ENCODE measurements around the gene ACOX1. TPM values are rescaled to one million over a fixed set of nuclear protein-coding genes. Genes with fewer than 3 reads are reported as not detected.

The ACOX1 gene
- total and polyA plus RNA-seq, 2 of the 13 experiments (the other 11 are each of a cell fraction or from before 2014, with no cell fraction given), result 86.4 to 120 TPM

GRCh38 chr17:75979705-75980187, 780 bp upstream of the ACOX1 start (continued):
- TF ChIP-seq PRDM4 (CRISPR knock-in tag; IDR thresholded peaks at IDR 0.05; ENCODE audit: borderline replicate concordance) (peak; percentile 21; the same call in 1 of the 2 replicates), ZFP62 (CRISPR knock-in tag; IDR thresholded peaks at IDR 0.05) (no peak), ZBTB1 (CRISPR knock-in tag; IDR thresholded peaks at IDR 0.05; ENCODE audit: borderline replicate concordance) (no peak), CBFB (CRISPR knock-in tag; IDR thresholded peaks at IDR 0.05) (no peak), TRAFD1 (CRISPR knock-in tag; IDR thresholded peaks at IDR 0.05; ENCODE audit: borderline replicate concordance) (0 out of 2 replicates have a peak, but pooled peaks have one; percentile 16), THYN1 (CRISPR knock-in tag; IDR thresholded peaks at IDR 0.05; ENCODE audit: borderline replicate concordance, low read depth) (no peak), E2F1 (CRISPR knock-in tag; IDR thresholded peaks at IDR 0.05) (no peak), RELA (CRISPR knock-in tag; IDR thresholded peaks at IDR 0.05) (0 out of 2 replicates have a peak, but pooled peaks have one; percentile 13), BRF2 (CRISPR knock-in tag; IDR thresholded peaks at IDR 0.05) (no peak), CERS6 (CRISPR knock-in tag; IDR thresholded peaks at IDR 0.05) (no peak), SMC3 (IDR thresholded peaks at IDR 0.05; ENCODE audit: low read length) (no peak), MTF1 (CRISPR knock-in tag; IDR thresholded peaks at IDR 0.05) (no peak), KDM4B (CRISPR knock-in tag; IDR thresholded peaks at IDR 0.05) (no peak), ZNF205 (CRISPR knock-in tag; IDR thresholded peaks at IDR 0.05) (no peak), PPARG (CRISPR knock-in tag; conservative IDR thresholded peaks at IDR 0.05) (no peak), ZNF34 (CRISPR knock-in tag; IDR thresholded peaks at IDR 0.05; ENCODE audit: borderline replicate concordance) (no peak), MAX (IDR thresholded peaks at IDR 0.05) (no peak), SNAI1 (CRISPR knock-in tag; IDR thresholded peaks at IDR 0.05; ENCODE audit: borderline replicate concordance) (0 out of 2 replicates have a peak, but pooled peaks have one; percentile 90), HES4 (CRISPR knock-in tag; IDR thresholded peaks at IDR 0.05; ENCODE audit: borderline replicate concordance) (peak; percentile 87), HNRNPK (IDR thresholded peaks at IDR 0.05; ENCODE audit: low read depth, low read length, poor library complexity, severe bottlenecking) (no peak), CREB3 (CRISPR knock-in tag; IDR thresholded peaks at IDR 0.05) (no peak), HOXA3 (CRISPR knock-in tag; IDR thresholded peaks at IDR 0.05) (no peak)
